Tibial artery (tissue), 4 donors: ENCODE results near the gene CSTPP1.

ENCODE experiments used
- DNase-seq, 2 donors: peaks; one replicate each; pipeline ENCODE4 v3.0.0-alpha.2; 2019
- H3K27ac ChIP-seq, 2 donors: fragments of 200-600 bp; sonication (generic) in 1 of 2; 1 replicate in 1 of 2; 2 replicates in 1 of 2; pipeline ENCODE4 v1.5.1; 2018 to 2019; ENCODE audit warnings: mild to moderate bottlenecking in 1 of 2
- H3K27me3 ChIP-seq, 2 donors: fragments of 200-600 bp; sonication (generic) in 1 of 2; one replicate each; pipeline versions ENCODE4 v1.5.1 to v1.6.0; 2016 to 2019
- H3K36me3 ChIP-seq, 3 donors: fragments of 200-600 bp; sonication (generic) in 2 of 3; one replicate each; pipeline ENCODE4 v1.5.1; 2016 to 2019; ENCODE audit warnings: mild to moderate bottlenecking in 2 of 3
- H3K4me1 ChIP-seq, 4 donors: fragments of 200-600 bp; sonication (generic) in 2 of 4; 1 replicate in 3 of 4; 2 replicates in 1 of 4; pipeline ENCODE4 v1.5.1; 2016 to 2019
- H3K4me3 ChIP-seq, 2 donors: fragments of 200-600 bp; sonication (generic) in 1 of 2; 1 replicate in 1 of 2; 2 replicates in 1 of 2; pipeline ENCODE4 v1.5.1; 2018 to 2019; ENCODE audit warnings: mild to moderate bottlenecking in 2 of 2
- H3K9me3 ChIP-seq, 3 donors: fragments of 200-600 bp; sonication (generic) in 1 of 3; one replicate each; pipeline ENCODE4 v1.5.1; 2016 to 2019
- CTCF ChIP-seq, 2 experiments: fragments of 200-600 bp in 1 of 2; fragments of 450-650 bp in 1 of 2; IDR thresholded peaks; one replicate each; pipeline ENCODE4 v1.5.1; 2017 to 2019; ENCODE audit warnings: antibody characterized with exemption in 2 of 2, mild to moderate bottlenecking in 1 of 2, moderate library complexity in 1 of 2
- intact Hi-C: fragments of 100-400 bp; cut with DNase I; formaldehyde crosslinking; loops from one replicate; pipeline ENCODE4 v1.15.0; 2023; ENCODE audit warnings: low total_unique reads

CSTPP1 gene

GRCh38 chr11:46981436-46981835 lies 44.9 kb downstream of the CSTPP1 start:
- no peak for TF ChIP-seq CTCF (IDR thresholded peaks at IDR 0.05)
- H3K9me3 ChIP-seq: no peaks in the 10 kb centered on the region
- H3K4me3 ChIP-seq: no peak overlapping the region
- H3K27ac ChIP-seq: no peak overlapping the region
- H3K4me1 ChIP-seq: no peaks in the 10 kb centered on the region
- intact Hi-C loops: no loop called here
- no peaks in the 10 kb centered on the region for H3K36me3 ChIP-seq
- DNase-seq: no peak
- no peaks in the 10 kb centered on the region for H3K27me3 ChIP-seq

- Histone ChIP-seq H3K36me3 (peaks cover 0 to 12% (median 9%) of the 10 kb centered on the region in 3 donors), H3K27ac (no peak overlapping the region), H3K9me3 (no peaks in the 10 kb centered on the region), H3K4me3 (no peak overlapping the region), H3K4me1 (no peaks in the 10 kb centered on the region), H3K27me3 (no peaks in the 10 kb centered on the region)
- TF ChIP-seq CTCF (IDR thresholded peaks at IDR 0.05): no peak
- DNase-seq: no peak
- intact Hi-C loops: no loop called here
These were observed 46.4 kb downstream of the CSTPP1 start for GRCh38 chr11:46982797-46983452.

- intact Hi-C loops: no loop called here
These were observed 47.0 kb downstream of the CSTPP1 start for GRCh38 chr11:46983598-46983997.

GRCh38 chr11:46984548-46984947 lies 48.0 kb downstream of the CSTPP1 start:
- Histone ChIP-seq H3K4me1 (no peaks in the 10 kb centered on the region), H3K9me3 (no peaks in the 10 kb centered on the region), H3K27me3 (no peaks in the 10 kb centered on the region), H3K36me3 (peaks cover 0 to 23% (median 12%) of the 10 kb centered on the region in 3 donors), H3K27ac (no peak overlapping the region), H3K4me3 (no peak overlapping the region)
- intact Hi-C loops: no loop called here
- no peak for TF ChIP-seq CTCF (IDR thresholded peaks at IDR 0.05)
- no peak for DNase-seq

More at GRCh38 chr11:46983598-46983997, 47.0 kb downstream of the CSTPP1 start:
- Histone ChIP-seq H3K9me3 (no peaks in the 10 kb centered on the region), H3K27me3 (no peaks in the 10 kb centered on the region), H3K36me3 (peaks cover 0 to 19% (median 9%) of the 10 kb centered on the region in 3 donors), H3K27ac (no peak overlapping the region), H3K4me1 (no peaks in the 10 kb centered on the region), H3K4me3 (no peak overlapping the region)
- no peak for TF ChIP-seq CTCF (IDR thresholded peaks at IDR 0.05)
- no peak for DNase-seq

GRCh38 chr11:46984987-46985386 lies 48.4 kb downstream of the CSTPP1 start:
- TF ChIP-seq CTCF (IDR thresholded peaks at IDR 0.05): no peak
- no peak overlapping the region for H3K27ac ChIP-seq
- no peaks in the 10 kb centered on the region for H3K9me3 ChIP-seq
- H3K4me3 ChIP-seq: no peak overlapping the region
- intact Hi-C loops: no loop called here
- H3K36me3 ChIP-seq: peaks cover 0 to 27% (median 17%) of the 10 kb centered on the region in 3 donors
- DNase-seq: no peak
- no peaks in the 10 kb centered on the region for H3K4me1 ChIP-seq
- H3K27me3 ChIP-seq: no peaks in the 10 kb centered on the region
